HG03025 (cell line): ENCODE results near the gene CLOCK.

Source experiments
- ATAC-seq: cut with Tn5 transposase; IDR thresholded peaks from one replicate; pipeline ENCODE4 v1.9.1; 2021; ENCODE audit warnings: mild to moderate bottlenecking, moderate library complexity; ENCODE audit not compliant: unreplicated experiment, low FRiP score

CLOCK gene

GRCh38 chr4:55545641-55546505 is 836 bp downstream of the CLOCK start:
- peak; percentile 43 for ATAC-seq

GRCh38 chr4:55545151-55545550 is 1.6 kb downstream of the CLOCK start:
- no peak for ATAC-seq

GRCh38 chr4:55543858-55544257 is 2.9 kb downstream of the CLOCK start:
- no peak for ATAC-seq

- no peak for ATAC-seq
These were observed 6.4 kb downstream of the CLOCK start for GRCh38 chr4:55540271-55540670.

- ATAC-seq: no peak
These were observed 7.1 kb downstream of the CLOCK start for GRCh38 chr4:55539658-55540057.

GRCh38 chr4:55538531-55538930 is 8.2 kb downstream of the CLOCK start:
- ATAC-seq: no peak

DNA sequence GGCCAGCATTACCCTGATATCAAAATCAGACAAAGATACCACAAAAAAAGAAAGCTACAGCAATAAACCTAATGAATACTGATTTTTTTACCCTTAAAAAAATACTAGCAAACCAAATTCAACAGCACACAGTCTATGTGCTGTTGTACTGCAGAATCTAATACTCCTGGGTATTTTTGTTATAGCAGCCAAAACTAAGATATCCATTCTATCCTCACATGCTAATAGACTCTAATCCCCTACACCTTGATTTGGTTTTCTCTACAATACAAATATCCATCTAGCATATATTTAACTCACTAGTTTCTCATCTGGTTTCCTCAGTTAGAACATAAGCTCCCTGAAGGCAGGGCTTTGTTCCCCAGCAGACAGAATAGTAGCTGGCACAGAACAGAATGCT is 12.4 kb downstream of the CLOCK start:
- ATAC-seq: no peak

- ATAC-seq: no peak
These were observed 16.0 kb downstream of the CLOCK start for GRCh38 chr4:55530691-55531090.

- no peak for ATAC-seq
These were observed 16.5 kb downstream of the CLOCK start for GRCh38 chr4:55530167-55530566.

DNA sequence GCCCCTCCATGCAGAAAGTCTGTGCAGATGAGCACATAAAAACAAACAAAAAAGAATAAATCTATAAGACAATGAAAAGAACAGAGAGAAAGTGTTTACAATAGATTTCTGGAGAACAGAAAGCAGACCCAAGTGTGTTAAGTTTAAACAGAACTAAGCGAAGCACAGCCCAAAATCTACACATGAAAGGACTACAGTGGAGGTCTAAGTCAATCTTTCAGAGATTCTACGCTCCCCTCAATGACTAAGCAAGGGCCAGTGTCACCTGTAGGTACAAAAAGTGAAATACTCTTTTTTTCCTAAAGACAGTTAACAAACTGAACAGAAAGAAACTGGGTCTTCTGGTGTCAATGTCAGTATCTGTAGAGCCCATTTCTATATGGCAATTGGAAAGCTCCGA is 18.2 kb downstream of the CLOCK start:
- no peak for ATAC-seq

- no peak for ATAC-seq
These were observed 21.7 kb downstream of the CLOCK start for GRCh38 chr4:55524844-55525571.

DNA sequence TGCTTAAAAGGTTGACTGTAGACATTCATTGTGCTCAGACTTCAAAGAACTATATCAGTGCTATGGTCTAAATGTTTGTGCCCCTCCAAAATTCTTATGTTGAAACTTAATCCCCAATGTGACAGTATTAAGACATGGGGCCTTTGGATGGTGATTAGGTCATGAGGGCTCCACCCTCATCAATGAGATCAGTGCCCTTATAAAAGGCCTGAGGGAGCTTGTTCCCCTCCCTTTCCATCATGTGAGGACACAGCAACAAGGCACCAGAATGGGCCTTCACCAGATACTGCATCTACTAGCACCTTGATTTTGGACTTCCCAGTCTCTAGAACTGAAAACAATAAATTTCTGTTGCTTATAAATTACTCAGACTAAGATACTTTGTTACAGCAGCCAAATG is 28.3 kb downstream of the CLOCK start:
- ATAC-seq: no peak

GRCh38 chr4:55517526-55518229 is 29.0 kb downstream of the CLOCK start:
- ATAC-seq: peak; percentile 86

- no peak for ATAC-seq
These were observed 33.7 kb downstream of the CLOCK start for GRCh38 chr4:55512922-55513571.

GRCh38 chr4:55512077-55512476 is 34.6 kb downstream of the CLOCK start:
- no peak for ATAC-seq

DNA sequence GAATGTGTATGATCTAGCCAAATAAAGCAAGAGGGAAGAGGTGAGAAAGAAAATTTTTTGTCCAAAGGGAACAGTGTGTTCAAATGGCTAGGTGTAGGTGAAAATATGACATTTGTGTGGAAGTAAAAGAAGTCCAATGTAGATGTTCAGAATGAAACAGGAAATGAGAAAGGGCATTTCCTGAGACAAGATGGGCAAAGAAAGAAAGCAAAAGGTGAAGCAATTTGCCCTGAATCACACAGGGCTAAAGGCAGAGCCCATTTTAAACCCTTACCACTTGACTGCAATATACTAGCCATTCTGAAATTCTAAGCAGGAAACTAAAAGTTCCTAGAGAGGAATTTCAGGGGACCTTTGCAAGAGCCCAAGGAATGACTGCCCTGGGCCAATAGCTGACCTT is 36.0 kb downstream of the CLOCK start:
- ATAC-seq: no peak

DNA sequence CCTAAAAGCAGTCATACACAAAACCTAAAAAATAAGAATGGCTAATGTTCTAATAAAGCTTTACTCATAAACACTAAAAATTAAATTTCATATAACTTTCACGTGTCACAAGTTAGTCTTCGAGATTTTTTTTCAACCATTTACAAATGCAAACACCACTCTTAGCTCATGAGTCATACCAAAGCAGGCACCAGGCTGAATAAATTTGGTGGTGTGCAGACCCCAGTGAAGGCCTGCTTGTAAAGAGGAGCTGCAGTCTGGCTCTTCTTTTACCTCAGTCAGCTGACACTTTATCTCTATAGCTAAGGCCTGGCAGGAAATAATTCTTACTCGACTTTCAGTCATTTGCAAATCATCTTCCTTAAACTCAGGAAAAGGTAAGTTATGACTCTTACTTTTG is 37.4 kb downstream of the CLOCK start:
- ATAC-seq: no peak

GRCh38 chr4:55507612-55508011 is 39.1 kb downstream of the CLOCK start:
- no peak for ATAC-seq

DNA sequence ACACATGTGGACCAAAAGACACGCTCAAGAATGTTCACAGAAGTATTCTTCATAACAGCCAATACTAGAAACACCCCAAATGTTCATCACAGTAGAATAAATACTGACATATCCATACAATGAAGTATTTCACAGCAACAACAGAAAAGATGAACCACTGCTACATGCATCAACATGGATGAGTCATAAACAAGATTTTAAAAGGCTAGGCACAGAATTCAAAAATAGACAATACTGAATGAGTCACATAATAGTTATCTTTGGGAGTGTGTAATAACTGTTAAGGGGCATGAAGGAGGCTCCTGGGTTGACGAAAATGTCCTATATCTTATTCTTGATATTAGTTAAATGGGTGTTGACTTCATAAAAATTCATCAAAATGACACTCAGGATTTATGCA is 43.5 kb downstream of the CLOCK start:
- no peak for ATAC-seq

- ATAC-seq: peak; percentile 95
These were observed 46.6 kb downstream of the CLOCK start for GRCh38 chr4:55500072-55500471.

DNA sequence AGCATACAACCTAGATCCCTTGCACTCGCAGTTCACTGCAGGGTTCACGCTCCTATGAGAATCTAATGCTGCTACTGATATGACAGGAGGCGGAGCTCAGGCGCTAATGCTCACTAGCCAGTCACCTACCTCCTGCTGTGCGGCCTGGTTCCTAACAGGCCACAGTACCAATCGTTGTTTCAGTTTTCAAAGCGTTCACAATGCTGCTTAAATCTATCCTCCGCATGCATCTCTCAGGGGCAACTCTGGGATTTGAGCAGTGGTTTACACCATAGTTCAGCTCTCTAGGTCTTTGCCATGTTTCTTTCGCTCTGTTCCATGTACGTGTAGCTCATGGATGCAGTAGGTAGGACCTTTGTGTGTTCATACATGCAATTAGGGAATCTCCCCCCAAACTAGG is 47.2 kb downstream of the CLOCK start:
- ATAC-seq: no peak
